Gastrocnemius medialis (tissue), 4 donors: Measurements from ENCODE around the gene ENOX2. TPM values are rescaled to one million over a fixed set of nuclear protein-coding genes. Genes with fewer than 3 reads are reported as not detected.

ENCODE experiments used
- ATAC-seq, 2 donors: fragments of 150-250 bp; one replicate each; pipeline ENCODE4 v1.9.1; 2016
- DNase-seq, 2 donors: peaks; one replicate each; pipeline ENCODE4 v3.0.0-alpha.2; 2019
- H3K27ac ChIP-seq, 4 donors: fragments of 200-600 bp; sonication (generic); 1 replicate in 1 of 4; 2 replicates in 3 of 4; pipeline ENCODE4 v1.5.1; 2016 to 2018; ENCODE audit warnings: mild to moderate bottlenecking in 2 of 4, moderate library complexity in 1 of 4
- H3K27me3 ChIP-seq, 3 donors: fragments of 200-600 bp; sonication (generic) in 2 of 3; 1 replicate in 1 of 3; 2 replicates in 2 of 3; pipeline versions ENCODE4 v1.5.1 to v1.6.0; 2016 to 2019; ENCODE audit warnings: mild to moderate bottlenecking in 1 of 3, moderate library complexity in 1 of 3
- H3K36me3 ChIP-seq, 2 donors: fragments of 200-600 bp; sonication (generic) in 1 of 2; one replicate each; pipeline ENCODE4 v1.5.1; 2017 to 2018
- H3K4me1 ChIP-seq, 2 donors: fragments of 200-600 bp; sonication (generic) in 1 of 2; one replicate each; pipeline ENCODE4 v1.5.1; 2016 to 2017; ENCODE audit warnings: mild to moderate bottlenecking in 2 of 2
- H3K4me3 ChIP-seq, 4 donors: fragments of 200-600 bp; sonication (generic) in 3 of 4; 1 replicate in 1 of 4; 2 replicates in 3 of 4; pipeline ENCODE4 v1.5.1; 2016 to 2019; ENCODE audit warnings: mild to moderate bottlenecking in 2 of 4
- H3K9me3 ChIP-seq, 3 donors: fragments of 200-600 bp; sonication (generic) in 2 of 3; 1 replicate in 1 of 3; 2 replicates in 2 of 3; pipeline ENCODE4 v1.5.1; 2016 to 2019
- POLR2A ChIP-seq, 2 donors: fragments of 450-650 bp; IDR thresholded peaks; one replicate each; pipeline ENCODE4 v1.6.1; 2017; ENCODE audit warnings: antibody characterized with exemption in 2 of 2, mild to moderate bottlenecking in 2 of 2, moderate library complexity in 2 of 2
- in situ Hi-C, 4 donors: fragments of 200-750 bp; cut with MboI; loops; one replicate each; pipeline versions ENCODE4 v1.15.0 to v1.8.0; 2017; ENCODE audit warnings: low sequenced_read_pairs in 4 of 4
- intact Hi-C: fragments of 100-400 bp; cut with DNase I; formaldehyde crosslinking; loops from one replicate; pipeline ENCODE4 v1.15.1; 2023; ENCODE audit warnings: low total_unique reads
- total RNA-seq, 4 donors: library from RNA; depleted of rRNA; stranded (reverse); fragments of >200 nt; gene quantifications; one replicate each; pipeline versions ENCODE4 v1.1.0 to v1.2.3, GENCODE V29; 2016
- TF ChIP-seq, protein P1 (sequence below), 5 experiments: fragments of 450-650 bp in 3 of 5; fragments of 200-600 bp in 2 of 5; sonication (generic) in 2 of 5; IDR thresholded peaks in 4 of 5; conservative IDR thresholded peaks in 1 of 5; 1 replicate in 4 of 5; 2 replicates in 1 of 5; pipeline ENCODE4 v1.5.1; 2016 to 2019; ENCODE audit warnings: antibody characterized with exemption in 5 of 5, mild to moderate bottlenecking in 3 of 5, moderate library complexity in 3 of 5

Gene ENOX2
- total RNA-seq, 4 donors from 2014 or later, result 7.2 to 10.9 (median 7.9) TPM

DNA sequence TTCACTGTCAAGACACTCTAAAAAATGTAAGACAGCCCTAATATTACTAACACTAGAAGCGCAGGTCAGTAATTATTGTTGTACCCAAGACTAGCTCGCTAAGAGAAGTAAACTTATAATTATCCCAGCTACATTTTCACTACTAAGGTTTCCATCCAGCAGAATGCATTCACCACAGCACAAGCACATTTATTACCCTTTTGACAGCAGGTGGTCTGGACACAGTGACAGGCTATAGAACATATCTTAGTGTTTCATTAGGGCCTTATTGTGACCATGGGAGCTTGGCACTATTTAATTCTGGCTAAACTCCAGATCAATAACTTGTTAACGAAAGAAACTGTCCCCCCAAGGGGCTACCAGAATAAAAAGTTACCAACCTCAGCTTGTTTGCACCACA is 237.7 kb downstream of the ENOX2 start:
- DNase-seq (no peak), ATAC-seq (no peak)
- no peak overlapping the region for H3K4me3 ChIP-seq
- H3K4me1 ChIP-seq, result no peaks in the 10 kb centered on the region
- H3K27ac ChIP-seq, result no peak overlapping the region
- peaks cover 0 to 7% of the 10 kb centered on the region in 2 donors for H3K36me3 ChIP-seq
- intact Hi-C loops (no loop called here), in situ Hi-C loops (no loop called here)
- no peaks in the 10 kb centered on the region for H3K9me3 ChIP-seq
- no peaks in the 10 kb centered on the region for H3K27me3 ChIP-seq
- TF ChIP-seq POLR2A (IDR thresholded peaks at IDR 0.05), result no peak
- TF ChIP-seq, protein P1, sequence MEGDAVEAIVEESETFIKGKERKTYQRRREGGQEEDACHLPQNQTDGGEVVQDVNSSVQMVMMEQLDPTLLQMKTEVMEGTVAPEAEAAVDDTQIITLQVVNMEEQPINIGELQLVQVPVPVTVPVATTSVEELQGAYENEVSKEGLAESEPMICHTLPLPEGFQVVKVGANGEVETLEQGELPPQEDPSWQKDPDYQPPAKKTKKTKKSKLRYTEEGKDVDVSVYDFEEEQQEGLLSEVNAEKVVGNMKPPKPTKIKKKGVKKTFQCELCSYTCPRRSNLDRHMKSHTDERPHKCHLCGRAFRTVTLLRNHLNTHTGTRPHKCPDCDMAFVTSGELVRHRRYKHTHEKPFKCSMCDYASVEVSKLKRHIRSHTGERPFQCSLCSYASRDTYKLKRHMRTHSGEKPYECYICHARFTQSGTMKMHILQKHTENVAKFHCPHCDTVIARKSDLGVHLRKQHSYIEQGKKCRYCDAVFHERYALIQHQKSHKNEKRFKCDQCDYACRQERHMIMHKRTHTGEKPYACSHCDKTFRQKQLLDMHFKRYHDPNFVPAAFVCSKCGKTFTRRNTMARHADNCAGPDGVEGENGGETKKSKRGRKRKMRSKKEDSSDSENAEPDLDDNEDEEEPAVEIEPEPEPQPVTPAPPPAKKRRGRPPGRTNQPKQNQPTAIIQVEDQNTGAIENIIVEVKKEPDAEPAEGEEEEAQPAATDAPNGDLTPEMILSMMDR (IDR thresholded peaks at IDR 0.05 in 4 of 5, conservative IDR thresholded peaks at IDR 0.05 in 1 of 5), result no peak

DNA sequence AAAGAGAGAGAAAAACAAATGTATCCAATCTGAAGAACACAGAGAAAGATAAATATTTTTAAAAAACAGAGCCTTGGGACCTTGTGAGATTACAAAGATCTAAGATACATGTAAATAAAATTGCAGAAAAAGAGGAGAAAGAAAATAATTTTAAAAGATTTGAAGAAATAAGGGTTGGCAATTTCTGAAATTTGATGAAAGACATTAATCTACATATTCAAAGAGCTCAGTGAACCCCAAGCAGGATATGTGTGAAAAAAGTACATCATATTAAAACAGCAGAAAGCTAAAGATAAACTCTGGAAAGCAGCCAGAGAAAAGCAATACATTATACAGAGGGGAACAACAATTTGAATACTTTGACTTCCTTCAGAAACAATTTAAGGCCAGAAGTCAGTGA is 244.7 kb downstream of the ENOX2 start:
- in situ Hi-C loops, result no loop called here

GRCh38 chrX:130654409-130654950 is 248.5 kb downstream of the ENOX2 start:
- Histone ChIP-seq H3K27ac (no peak overlapping the region), H3K4me1 (no peaks in the 10 kb centered on the region), H3K36me3 (no peaks in the 10 kb centered on the region), H3K4me3 (no peak overlapping the region), H3K9me3 (no peaks in the 10 kb centered on the region), H3K27me3 (no peaks in the 10 kb centered on the region)
- no peak for ATAC-seq
- TF ChIP-seq, protein P1 (IDR thresholded peaks at IDR 0.05 in 4 of 5, conservative IDR thresholded peaks at IDR 0.05 in 1 of 5), result no peak
- TF ChIP-seq POLR2A (IDR thresholded peaks at IDR 0.05), result no peak
- no peak for DNase-seq
- in situ Hi-C loops, result no loop called here
- intact Hi-C loops, result no loop called here

More for the DNA sequence above, 244.7 kb downstream of the ENOX2 start:
- TF ChIP-seq, protein P1 (IDR thresholded peaks at IDR 0.05 in 4 of 5, conservative IDR thresholded peaks at IDR 0.05 in 1 of 5), result no peak
- TF ChIP-seq POLR2A (IDR thresholded peaks at IDR 0.05), result no peak
- Histone ChIP-seq H3K27me3 (no peaks in the 10 kb centered on the region), H3K27ac (no peak overlapping the region), H3K9me3 (no peaks in the 10 kb centered on the region), H3K4me1 (no peaks in the 10 kb centered on the region), H3K4me3 (no peak overlapping the region), H3K36me3 (no peaks in the 10 kb centered on the region)
- intact Hi-C loops, result no loop called here
- DNase-seq (no peak), ATAC-seq (no peak)

- no peaks in the 10 kb centered on the region for H3K9me3 ChIP-seq
- no peak for DNase-seq
- intact Hi-C loops, result no loop called here
- H3K36me3 ChIP-seq, result no peaks in the 10 kb centered on the region
- H3K27me3 ChIP-seq, result no peaks in the 10 kb centered on the region
- no peaks in the 10 kb centered on the region for H3K4me1 ChIP-seq
- no peak for ATAC-seq
- in situ Hi-C loops, result no loop called here
- no peak overlapping the region for H3K4me3 ChIP-seq
- no peak overlapping the region for H3K27ac ChIP-seq
- TF ChIP-seq, protein P1 (IDR thresholded peaks at IDR 0.05 in 4 of 5, conservative IDR thresholded peaks at IDR 0.05 in 1 of 5), result no peak
- TF ChIP-seq POLR2A (IDR thresholded peaks at IDR 0.05), result no peak
These were observed 250.0 kb downstream of the ENOX2 start for GRCh38 chrX:130652824-130653578.
